ENCODE measurements around the gene PLK5. TPM values are rescaled to one million over a fixed set of nuclear protein-coding genes. Genes with fewer than 3 reads are reported as not detected.

The PLK5 gene
- total RNA-seq, 1 experiment from 2014 or later = 1.4 TPM

GRCh38 chr19:1510807-1511206, 13.1 kb upstream of the PLK5 start:
- Mint-ChIP-seq H3K4me3 (no peak overlapping the region), H3K36me3 (no peaks in the 10 kb centered on the region), H3K9me3 (no peaks in the 10 kb centered on the region), H3K4me1 (no peaks in the 10 kb centered on the region), H3K27me3 (ENCODE audit: low read depth) (peaks cover 50% of the 10 kb centered on the region), H3K27ac (no peak overlapping the region)
- ChIA-PET POLR2A (no interaction called here), CTCF (no interaction called here)
- no peak for ATAC-seq
- TF ChIP-seq CREB1 (CRISPR knock-in tag; IDR thresholded peaks at IDR 0.05) (no peak), GTF2I (CRISPR knock-in tag; conservative IDR thresholded peaks at IDR 0.05) (no peak), RELA (CRISPR knock-in tag; IDR thresholded peaks at IDR 0.05; ENCODE audit: borderline replicate concordance) (no peak), HMGXB4 (CRISPR knock-in tag; IDR thresholded peaks at IDR 0.05) (no peak), OVOL2 (CRISPR knock-in tag; IDR thresholded peaks at IDR 0.05; ENCODE audit: borderline replicate concordance) (no peak), ZNF121 (CRISPR knock-in tag; IDR thresholded peaks at IDR 0.05) (no peak), FOXP1 (CRISPR knock-in tag; IDR thresholded peaks at IDR 0.05; ENCODE audit: borderline replicate concordance) (no peak)
- DNase-seq (ENCODE audit: low spot score) = no peak

- H3K4me1 Mint-ChIP-seq = no peaks in the 10 kb centered on the region
- DNase-seq (ENCODE audit: low spot score) = no peak
- TF ChIP-seq MAX (CRISPR knock-in tag; IDR thresholded peaks at IDR 0.05) (no peak), CDX4 (CRISPR knock-in tag; IDR thresholded peaks at IDR 0.05; ENCODE audit: borderline replicate concordance) (no peak), FOXJ3 (CRISPR knock-in tag; IDR thresholded peaks at IDR 0.05; ENCODE audit: borderline replicate concordance) (no peak), CTCF (IDR thresholded peaks at IDR 0.05) (no peak), ZNF416 (CRISPR knock-in tag; IDR thresholded peaks at IDR 0.05) (no peak), IRF1 (CRISPR knock-in tag; IDR thresholded peaks at IDR 0.05) (no peak), NFYB (CRISPR knock-in tag; conservative IDR thresholded peaks at IDR 0.05; ENCODE audit: low read depth) (no peak), FOXP1 (CRISPR knock-in tag; IDR thresholded peaks at IDR 0.05; ENCODE audit: borderline replicate concordance) (no peak), GABPB1 (CRISPR knock-in tag; IDR thresholded peaks at IDR 0.05) (no peak), MYBL2 (CRISPR knock-in tag; IDR thresholded peaks at IDR 0.05) (no peak), TEAD4 (CRISPR knock-in tag; IDR thresholded peaks at IDR 0.05) (no peak), ELF4 (CRISPR knock-in tag; IDR thresholded peaks at IDR 0.05; ENCODE audit: low read depth) (no peak), MXD4 (CRISPR knock-in tag; IDR thresholded peaks at IDR 0.05; ENCODE audit: borderline replicate concordance) (no peak)
- H3K9me3 Mint-ChIP-seq = peaks cover 4% of the 10 kb centered on the region
- H3K27me3 Mint-ChIP-seq (ENCODE audit: low read depth) = peaks cover 46% of the 10 kb centered on the region
- no peak overlapping the region for H3K27ac Mint-ChIP-seq
- no peak for ATAC-seq
- ChIA-PET CTCF (interaction anchor here (1.2 kb wide), 1 partner anchor 34 kb away, joined by 4 read pairs; no protein-coding TSS in a partner anchor), POLR2A (interaction anchor here (0.7 kb wide), 1 partner anchor 21 kb away, joined by 3 read pairs; the partner anchor contains the start of gene PCSK4)
- H3K4me3 Mint-ChIP-seq = peak overlapping the region; percentile 57
- no peaks in the 10 kb centered on the region for H3K36me3 Mint-ChIP-seq
These were observed 12.3 kb upstream of the PLK5 start for GRCh38 chr19:1511318-1512317.
